Neural progenitor cell (in vitro differentiated cells): ENCODE results near the gene VCX.

Experiments used
- EZH2phosphoT487 ChIP-seq: fragments of 200-600 bp; sonication (generic); IDR thresholded peaks from 2 replicates; pipeline ENCODE4 v1.6.1; 2017; ENCODE audit warnings: antibody characterized with exemption
- TF ChIP-seq, protein P1 (sequence below): fragments of 200-600 bp; sonication (generic); IDR thresholded peaks from 2 replicates; pipeline ENCODE4 v1.5.1; 2017; ENCODE audit warnings: antibody characterized with exemption, mild to moderate bottlenecking

- TF ChIP-seq, protein P1, sequence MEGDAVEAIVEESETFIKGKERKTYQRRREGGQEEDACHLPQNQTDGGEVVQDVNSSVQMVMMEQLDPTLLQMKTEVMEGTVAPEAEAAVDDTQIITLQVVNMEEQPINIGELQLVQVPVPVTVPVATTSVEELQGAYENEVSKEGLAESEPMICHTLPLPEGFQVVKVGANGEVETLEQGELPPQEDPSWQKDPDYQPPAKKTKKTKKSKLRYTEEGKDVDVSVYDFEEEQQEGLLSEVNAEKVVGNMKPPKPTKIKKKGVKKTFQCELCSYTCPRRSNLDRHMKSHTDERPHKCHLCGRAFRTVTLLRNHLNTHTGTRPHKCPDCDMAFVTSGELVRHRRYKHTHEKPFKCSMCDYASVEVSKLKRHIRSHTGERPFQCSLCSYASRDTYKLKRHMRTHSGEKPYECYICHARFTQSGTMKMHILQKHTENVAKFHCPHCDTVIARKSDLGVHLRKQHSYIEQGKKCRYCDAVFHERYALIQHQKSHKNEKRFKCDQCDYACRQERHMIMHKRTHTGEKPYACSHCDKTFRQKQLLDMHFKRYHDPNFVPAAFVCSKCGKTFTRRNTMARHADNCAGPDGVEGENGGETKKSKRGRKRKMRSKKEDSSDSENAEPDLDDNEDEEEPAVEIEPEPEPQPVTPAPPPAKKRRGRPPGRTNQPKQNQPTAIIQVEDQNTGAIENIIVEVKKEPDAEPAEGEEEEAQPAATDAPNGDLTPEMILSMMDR: no peak
- TF ChIP-seq EZH2phosphoT487: no peak
Measured at GRCh38 chrX:7841084-7841805, 1.7 kb upstream of the VCX start.
